RWPE2 (cell line): ENCODE measurements around the gene TMEM233.
A peak's percentile ranks its signal among the peaks of the same experiment; 100 is the strongest.

ENCODE experiments used
- ATAC-seq: fragments of 200-7000 bp; cut with Tn5 transposase; 3 replicates; pipeline ENCODE4 v1.9.1; 2021; ENCODE audit warnings: low read depth
- DNase-seq: peaks from one replicate; pipeline ENCODE4 v3.0.0-alpha.2; 2020; ENCODE audit warnings: low spot score
- H3K27ac ChIP-seq: fragments of 450-650 bp; 2 replicates; pipeline ENCODE4 v1.5.1; 2017; ENCODE audit warnings: mild to moderate bottlenecking; ENCODE audit not compliant: poor library complexity, severe bottlenecking
- H3K27me3 ChIP-seq: fragments of 250-450 bp; sonication (Bioruptor Pico); 2 replicates; pipeline ENCODE4 v1.5.1; 2021; ENCODE audit warnings: mild to moderate bottlenecking, moderate library complexity; ENCODE audit not compliant: insufficient read depth, poor library complexity, severe bottlenecking
- H3K36me3 ChIP-seq: fragments of 250-450 bp; sonication (Bioruptor Pico); 2 replicates; pipeline ENCODE4 v1.5.1; 2020; ENCODE audit warnings: low read depth, mild to moderate bottlenecking, moderate library complexity
- H3K4me1 ChIP-seq: fragments of 250-450 bp; sonication (Bioruptor Pico); 2 replicates; pipeline ENCODE4 v1.5.1; 2021; ENCODE audit warnings: mild to moderate bottlenecking, moderate library complexity; ENCODE audit not compliant: insufficient read depth, poor library complexity, severe bottlenecking
- H3K4me3 ChIP-seq: fragments of 250-450 bp; sonication (Bioruptor Pico); 2 replicates; pipeline ENCODE4 v1.5.1; 2021; ENCODE audit warnings: mild to moderate bottlenecking, moderate library complexity; ENCODE audit not compliant: severe bottlenecking
- H3K9me3 ChIP-seq: fragments of 250-450 bp; sonication (Bioruptor Pico); 2 replicates; pipeline ENCODE4 v1.5.1; 2021; ENCODE audit warnings: mild to moderate bottlenecking, moderate library complexity; ENCODE audit not compliant: severe bottlenecking
- TF ChIP-seq, protein P1 (sequence below): fragments of 450-650 bp; IDR thresholded peaks from one replicate; pipeline ENCODE4 v1.5.1; 2017; ENCODE audit warnings: mild to moderate bottlenecking, moderate library complexity; ENCODE audit not compliant: poor library complexity, severe bottlenecking

TMEM233 gene

GRCh38 chr12:119592232-119592631 lies 1.3 kb upstream of the TMEM233 start:
- Histone ChIP-seq H3K4me3 (no peak overlapping the region), H3K36me3 (no peaks in the 10 kb centered on the region), H3K9me3 (no peaks in the 10 kb centered on the region), H3K27me3 (peaks cover 37% of the 10 kb centered on the region), H3K27ac (no peak overlapping the region), H3K4me1 (no peaks in the 10 kb centered on the region)
- no peak for ATAC-seq
- TF ChIP-seq, protein P1, sequence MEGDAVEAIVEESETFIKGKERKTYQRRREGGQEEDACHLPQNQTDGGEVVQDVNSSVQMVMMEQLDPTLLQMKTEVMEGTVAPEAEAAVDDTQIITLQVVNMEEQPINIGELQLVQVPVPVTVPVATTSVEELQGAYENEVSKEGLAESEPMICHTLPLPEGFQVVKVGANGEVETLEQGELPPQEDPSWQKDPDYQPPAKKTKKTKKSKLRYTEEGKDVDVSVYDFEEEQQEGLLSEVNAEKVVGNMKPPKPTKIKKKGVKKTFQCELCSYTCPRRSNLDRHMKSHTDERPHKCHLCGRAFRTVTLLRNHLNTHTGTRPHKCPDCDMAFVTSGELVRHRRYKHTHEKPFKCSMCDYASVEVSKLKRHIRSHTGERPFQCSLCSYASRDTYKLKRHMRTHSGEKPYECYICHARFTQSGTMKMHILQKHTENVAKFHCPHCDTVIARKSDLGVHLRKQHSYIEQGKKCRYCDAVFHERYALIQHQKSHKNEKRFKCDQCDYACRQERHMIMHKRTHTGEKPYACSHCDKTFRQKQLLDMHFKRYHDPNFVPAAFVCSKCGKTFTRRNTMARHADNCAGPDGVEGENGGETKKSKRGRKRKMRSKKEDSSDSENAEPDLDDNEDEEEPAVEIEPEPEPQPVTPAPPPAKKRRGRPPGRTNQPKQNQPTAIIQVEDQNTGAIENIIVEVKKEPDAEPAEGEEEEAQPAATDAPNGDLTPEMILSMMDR = no peak
- no peak for DNase-seq

DNA sequence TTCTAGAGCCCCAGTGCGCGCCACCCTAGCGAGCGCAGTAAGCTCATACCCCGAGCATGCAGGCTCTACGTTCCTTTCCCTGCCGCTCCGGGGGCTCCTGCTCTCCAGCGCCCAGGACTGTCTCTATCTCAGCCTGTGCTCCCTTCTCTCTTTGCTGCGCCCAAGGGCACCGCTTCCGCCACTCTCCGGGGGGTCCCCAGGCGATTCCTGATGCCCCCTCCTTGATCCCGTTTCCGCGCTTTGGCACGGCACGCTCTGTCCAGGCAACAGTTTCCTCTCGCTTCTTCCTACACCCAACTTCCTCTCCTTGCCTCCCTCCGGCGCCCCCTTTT lies 791 bp downstream of the TMEM233 start:
- TF ChIP-seq, protein P1 = no peak
- Histone ChIP-seq H3K4me1 (no peaks in the 10 kb centered on the region), H3K36me3 (no peaks in the 10 kb centered on the region), H3K9me3 (no peaks in the 10 kb centered on the region), H3K27me3 (peaks cover 37% of the 10 kb centered on the region), H3K27ac (no peak overlapping the region), H3K4me3 (no peak overlapping the region)
- DNase-seq (no peak), ATAC-seq (no peak)

- H3K4me3 ChIP-seq = no peak overlapping the region
- no peaks in the 10 kb centered on the region for H3K4me1 ChIP-seq
- ATAC-seq (peak; percentile 19; the same call in 1 of the 3 replicates), DNase-seq (peak; percentile 52)
- no peaks in the 10 kb centered on the region for H3K9me3 ChIP-seq
- peaks cover 37% of the 10 kb centered on the region for H3K27me3 ChIP-seq
- H3K27ac ChIP-seq = no peak overlapping the region
- TF ChIP-seq, protein P1 = no peak
- no peaks in the 10 kb centered on the region for H3K36me3 ChIP-seq
These were observed 1.3 kb downstream of the TMEM233 start for GRCh38 chr12:119594772-119595445.

- Histone ChIP-seq H3K36me3 (no peaks in the 10 kb centered on the region), H3K4me1 (no peaks in the 10 kb centered on the region), H3K4me3 (no peak overlapping the region), H3K27me3 (peaks cover 27% of the 10 kb centered on the region), H3K27ac (no peak overlapping the region), H3K9me3 (no peaks in the 10 kb centered on the region)
- ATAC-seq (no peak), DNase-seq (no peak)
- TF ChIP-seq, protein P1 = no peak
These were observed 4.6 kb downstream of the TMEM233 start for GRCh38 chr12:119598159-119598558.
